ENCODE measurements around the gene TLL1.

TLL1 gene

GRCh38 chr4:165877286-165877685, 4.2 kb downstream of the TLL1 start:
- FAIRE-seq (no peak), DNase-seq (ENCODE audit: extremely low spot score, insufficient read length, low read depth) (no peak)

GRCh38 chr4:165879641-165880040, 6.6 kb downstream of the TLL1 start:
- DNase-seq (ENCODE audit: extremely low spot score, insufficient read length, low read depth), result no peak

DNA sequence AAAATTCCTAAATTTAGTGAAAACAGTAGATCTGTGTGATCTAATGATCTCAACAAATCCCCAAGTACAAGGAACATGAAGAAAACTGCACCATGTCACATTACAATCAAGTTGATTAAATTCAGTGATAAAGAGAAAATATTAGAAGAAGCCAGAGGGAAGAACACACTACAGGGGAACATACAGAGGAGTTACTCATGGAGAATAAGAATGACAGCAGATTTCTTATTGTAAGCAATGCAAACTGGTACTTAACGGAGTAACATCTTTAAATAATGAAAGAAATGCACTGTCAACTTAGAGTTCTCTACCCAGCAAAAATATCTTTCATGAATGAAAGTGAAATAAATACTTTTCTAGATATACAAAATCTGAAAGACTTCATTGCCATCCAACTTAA, 21.1 kb downstream of the TLL1 start:
- no peak for FAIRE-seq

More at GRCh38 chr4:165879641-165880040, 6.6 kb downstream of the TLL1 start:
- no peak for FAIRE-seq

GRCh38 chr4:165905405-165906027, 32.5 kb downstream of the TLL1 start:
- FAIRE-seq (no peak), DNase-seq (ENCODE audit: extremely low spot score, insufficient read length, low read depth) (no peak)

More for the DNA sequence above, 21.1 kb downstream of the TLL1 start:
- DNase-seq (ENCODE audit: extremely low spot score, insufficient read length, low read depth), result no peak

GRCh38 chr4:165906272-165906671, 33.2 kb downstream of the TLL1 start:
- FAIRE-seq (no peak), DNase-seq (ENCODE audit: extremely low spot score, insufficient read length, low read depth) (no peak)

GRCh38 chr4:165909947-165910346, 36.9 kb downstream of the TLL1 start:
- no peak for DNase-seq (ENCODE audit: extremely low spot score, insufficient read length, low read depth)
- no peak for FAIRE-seq

DNA sequence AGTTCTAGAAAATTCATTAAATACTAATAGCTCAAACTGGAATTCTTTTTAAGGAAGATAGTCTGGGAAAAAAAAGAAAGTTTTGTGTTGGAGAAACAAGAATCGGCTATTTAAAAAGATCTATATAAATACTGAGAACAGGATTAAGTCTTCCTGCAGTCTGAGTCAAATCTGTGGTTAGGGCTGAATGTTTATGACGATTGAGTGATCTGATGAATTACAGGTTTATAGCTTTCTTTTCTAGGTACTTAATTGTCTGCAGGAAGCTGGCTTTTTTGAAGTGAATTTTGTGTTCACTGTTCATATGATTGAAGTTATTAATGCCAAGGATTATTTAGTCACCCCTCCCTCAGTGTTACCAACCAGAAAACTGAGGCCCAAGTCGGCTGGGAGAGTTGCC, 42.2 kb downstream of the TLL1 start:
- FAIRE-seq, result no peak

DNA sequence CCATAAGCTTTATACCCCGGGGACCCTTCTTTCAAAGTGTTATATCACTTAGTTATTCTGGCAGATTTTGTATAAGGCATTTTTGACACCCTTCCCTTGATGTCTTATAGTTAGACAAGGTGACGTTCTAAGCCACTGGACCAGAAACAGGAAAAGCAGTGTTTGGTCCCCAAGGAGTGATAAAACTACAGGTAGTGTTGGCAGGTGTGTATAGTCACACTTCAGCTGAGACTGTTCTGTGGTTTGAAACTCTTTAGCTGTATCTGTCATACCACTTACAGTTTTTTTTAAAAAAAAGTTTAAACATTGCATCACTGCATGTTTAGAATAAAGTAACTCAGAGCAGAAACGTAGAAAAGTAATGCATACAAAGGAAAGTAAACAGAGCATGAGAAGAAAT, 48.5 kb downstream of the TLL1 start:
- no peak for FAIRE-seq
- no peak for DNase-seq (ENCODE audit: extremely low spot score, insufficient read length, low read depth)

More for the DNA sequence above, 42.2 kb downstream of the TLL1 start:
- no peak for DNase-seq (ENCODE audit: extremely low spot score, insufficient read length, low read depth)

DNA sequence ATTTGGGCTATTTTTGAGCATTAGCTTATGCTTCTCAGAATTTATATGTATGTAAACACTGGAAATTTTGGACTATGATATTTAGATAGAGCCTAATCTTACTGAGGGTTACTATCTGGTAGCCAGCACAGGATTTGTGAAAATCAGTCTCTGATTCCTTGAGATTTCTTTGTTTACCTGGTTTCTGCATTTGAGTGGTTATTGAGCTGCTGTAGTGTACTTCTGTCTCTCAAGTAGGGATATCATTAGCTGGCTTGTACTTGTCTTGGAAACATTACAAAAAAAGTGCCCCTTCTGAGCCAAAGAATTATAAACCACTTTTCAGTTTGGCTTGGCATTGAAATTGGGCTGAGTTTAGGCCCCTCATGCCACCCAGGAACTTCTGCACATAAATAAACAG, 49.7 kb downstream of the TLL1 start:
- no peak for FAIRE-seq

DNA sequence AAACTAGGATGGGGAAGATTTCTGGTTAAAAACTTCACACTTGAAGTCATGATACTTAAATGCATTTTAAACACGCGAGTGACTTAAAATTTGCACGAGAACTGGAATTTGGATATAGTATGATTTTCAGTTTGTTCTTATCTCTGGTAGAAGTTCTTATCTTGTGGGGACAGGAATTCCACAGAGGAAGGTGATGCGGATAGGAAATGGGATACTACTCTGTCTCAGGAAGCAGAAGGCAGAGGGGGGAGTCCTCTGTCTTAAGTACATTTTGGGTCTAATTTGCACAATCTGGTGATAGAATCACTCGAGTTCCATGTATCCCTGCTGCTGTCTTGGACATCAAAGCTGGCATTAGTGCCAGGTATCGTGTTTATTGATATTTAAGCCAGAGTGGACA, 53.3 kb downstream of the TLL1 start:
- no peak for DNase-seq (ENCODE audit: extremely low spot score, insufficient read length, low read depth)
- no peak for FAIRE-seq

More for the DNA sequence above, 49.7 kb downstream of the TLL1 start:
- DNase-seq (ENCODE audit: extremely low spot score, insufficient read length, low read depth), result no peak

- FAIRE-seq, result no peak
- DNase-seq (ENCODE audit: extremely low spot score, insufficient read length, low read depth), result no peak
Measured at GRCh38 chr4:165927366-165927765, 54.3 kb downstream of the TLL1 start.

DNA sequence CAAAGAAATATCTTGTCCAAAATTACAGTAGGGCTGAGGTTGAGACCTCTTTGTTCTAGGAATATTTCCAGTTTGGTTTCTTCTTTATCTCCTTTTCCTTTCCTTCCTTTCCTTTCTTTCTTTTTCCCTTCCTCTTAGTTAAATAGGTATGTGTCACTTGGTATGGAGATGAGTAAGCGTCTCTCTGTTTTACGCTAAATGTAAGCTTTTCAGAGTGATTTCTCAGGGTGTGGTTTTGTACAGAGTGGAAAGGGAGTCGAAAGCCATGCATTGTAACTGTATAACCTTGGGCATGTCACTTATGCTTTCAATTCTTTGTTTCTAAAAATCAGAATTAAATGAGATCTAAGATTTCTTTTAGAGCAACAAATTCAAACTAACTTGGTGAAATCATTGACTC, 54.8 kb downstream of the TLL1 start:
- FAIRE-seq (no peak), DNase-seq (ENCODE audit: extremely low spot score, insufficient read length, low read depth) (no peak)

DNA sequence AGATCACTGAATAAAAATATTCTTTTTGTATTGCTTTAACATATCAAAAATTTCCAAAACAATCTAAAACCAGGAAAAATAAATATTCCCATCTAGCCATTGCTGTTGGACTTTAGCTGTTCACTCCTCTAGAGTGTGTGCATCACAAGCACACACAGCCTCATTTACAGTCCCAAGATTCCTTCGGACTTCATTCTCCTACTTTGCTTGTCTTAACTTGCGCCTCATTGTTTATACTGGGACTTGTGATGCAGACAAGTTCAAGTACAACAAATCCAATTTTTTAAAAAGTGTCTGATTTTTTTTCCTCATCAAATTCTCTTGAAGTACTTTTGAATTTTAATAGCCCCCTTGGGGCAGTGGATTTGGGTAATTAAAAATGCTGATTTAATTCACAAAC, 55.6 kb downstream of the TLL1 start:
- DNase-seq (ENCODE audit: extremely low spot score, insufficient read length, low read depth) (no peak), FAIRE-seq (no peak)

DNA sequence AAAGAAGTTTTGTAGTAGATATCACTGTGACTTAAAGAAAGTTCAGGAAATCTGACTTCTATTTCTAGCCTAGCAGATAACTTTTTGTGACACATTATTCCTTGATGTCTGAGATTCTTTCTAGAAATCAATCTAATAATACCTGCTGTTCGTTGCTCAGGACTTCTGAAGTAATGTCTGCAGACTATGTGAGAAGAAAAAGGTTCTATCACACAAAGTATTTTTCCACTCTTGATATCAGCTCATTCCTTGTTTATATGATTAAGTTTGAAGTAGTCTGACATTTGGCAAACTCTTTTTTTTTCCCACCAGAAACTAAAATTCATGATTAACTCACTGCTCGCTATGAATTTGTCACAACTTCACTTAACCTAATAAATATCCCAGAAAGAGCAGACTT, 56.6 kb downstream of the TLL1 start:
- FAIRE-seq, result no peak
- DNase-seq (ENCODE audit: extremely low spot score, insufficient read length, low read depth), result no peak

GRCh38 chr4:165931741-165932140, 58.7 kb downstream of the TLL1 start:
- FAIRE-seq (no peak), DNase-seq (ENCODE audit: extremely low spot score, insufficient read length, low read depth) (no peak)

- DNase-seq (ENCODE audit: extremely low spot score, insufficient read length, low read depth) (no peak), FAIRE-seq (no peak)
Measured at GRCh38 chr4:165944900-165945299, 71.9 kb downstream of the TLL1 start.

DNA sequence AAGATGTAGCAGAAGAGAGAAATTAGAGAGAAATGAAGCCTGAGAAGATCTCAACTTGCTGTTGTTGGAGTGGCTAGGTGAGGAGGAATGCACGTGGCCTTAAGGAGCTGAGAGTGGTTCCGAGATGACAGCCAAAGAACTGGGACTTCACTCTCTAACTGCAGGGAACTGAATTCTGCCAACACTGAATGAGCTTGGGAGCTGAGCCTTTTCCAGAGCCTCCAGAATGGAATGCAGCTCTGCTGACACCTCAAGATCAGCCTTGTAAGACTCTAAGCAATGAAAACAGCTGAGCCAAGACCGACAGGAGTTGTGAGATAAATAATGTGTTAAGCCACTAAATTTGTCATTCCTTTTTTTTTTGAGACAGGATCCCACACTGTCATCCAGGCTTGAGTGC, 73.0 kb downstream of the TLL1 start:
- FAIRE-seq (no peak), DNase-seq (ENCODE audit: extremely low spot score, insufficient read length, low read depth) (no peak)

DNA sequence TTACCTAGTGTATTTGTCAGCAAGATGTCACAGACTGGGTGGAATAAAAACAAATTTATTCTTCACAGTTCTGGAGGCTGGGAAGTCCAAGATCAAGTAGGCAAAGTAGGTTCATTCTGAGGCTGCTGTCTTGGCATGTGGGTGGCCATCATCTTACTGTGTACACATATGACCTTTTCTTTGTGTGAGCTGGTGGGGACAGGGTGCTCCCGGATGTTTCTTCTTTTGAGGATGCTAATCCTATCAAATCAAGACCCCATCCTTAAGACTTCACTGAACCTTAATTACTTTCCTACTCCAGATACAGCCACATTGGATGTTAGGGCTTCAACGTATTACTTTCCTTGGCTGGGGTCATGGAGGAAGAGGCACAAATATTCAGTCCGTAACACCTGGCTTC, 74.0 kb downstream of the TLL1 start:
- no peak for FAIRE-seq
- no peak for DNase-seq (ENCODE audit: extremely low spot score, insufficient read length, low read depth)

DNA sequence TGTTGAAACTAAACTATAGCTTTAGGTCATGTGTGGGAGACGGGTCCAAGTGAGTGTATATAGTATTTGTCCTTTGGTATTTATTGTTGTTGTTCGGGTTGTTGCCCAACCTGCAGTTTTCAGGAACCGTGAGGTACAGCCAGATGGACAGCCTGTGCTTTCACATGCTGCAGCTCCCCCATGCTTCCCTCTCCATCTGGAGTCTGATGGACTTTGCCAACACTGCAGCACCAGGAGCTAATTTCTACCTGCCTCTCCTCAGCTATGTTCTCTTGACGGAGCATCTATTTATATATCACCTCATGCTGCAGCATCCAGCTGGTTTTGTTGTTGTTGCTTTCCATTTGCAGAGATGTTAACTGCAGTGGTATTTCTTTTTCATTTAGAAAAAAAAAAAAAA, 80.1 kb downstream of the TLL1 start:
- no peak for FAIRE-seq
- no peak for DNase-seq (ENCODE audit: extremely low spot score, insufficient read length, low read depth)

GRCh38 chr4:165963621-165964020, 90.6 kb downstream of the TLL1 start:
- DNase-seq (ENCODE audit: extremely low spot score, insufficient read length, low read depth) (no peak), FAIRE-seq (no peak)

GRCh38 chr4:165964591-165964990, 91.6 kb downstream of the TLL1 start:
- no peak for DNase-seq (ENCODE audit: extremely low spot score, insufficient read length, low read depth)
- FAIRE-seq, result no peak

DNA sequence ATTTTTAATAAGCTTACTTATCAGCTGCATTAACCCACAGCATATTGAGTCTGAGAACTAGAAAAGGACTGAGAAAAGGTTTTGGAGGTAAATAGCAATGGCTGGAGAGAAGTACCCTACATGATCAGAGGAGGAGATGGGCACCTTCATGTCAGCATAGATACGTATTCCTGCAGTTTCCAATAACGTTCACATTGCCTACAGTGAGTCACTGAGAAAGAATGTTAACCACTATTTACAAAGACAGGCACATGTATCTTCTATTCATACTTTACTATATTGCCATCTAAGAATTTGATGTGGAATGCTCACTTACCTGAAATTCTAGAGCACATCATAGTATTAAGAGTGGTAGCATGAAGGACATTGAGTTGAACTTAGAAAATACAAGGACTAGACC, 92.5 kb downstream of the TLL1 start:
- FAIRE-seq (no peak), DNase-seq (ENCODE audit: extremely low spot score, insufficient read length, low read depth) (no peak)

DNA sequence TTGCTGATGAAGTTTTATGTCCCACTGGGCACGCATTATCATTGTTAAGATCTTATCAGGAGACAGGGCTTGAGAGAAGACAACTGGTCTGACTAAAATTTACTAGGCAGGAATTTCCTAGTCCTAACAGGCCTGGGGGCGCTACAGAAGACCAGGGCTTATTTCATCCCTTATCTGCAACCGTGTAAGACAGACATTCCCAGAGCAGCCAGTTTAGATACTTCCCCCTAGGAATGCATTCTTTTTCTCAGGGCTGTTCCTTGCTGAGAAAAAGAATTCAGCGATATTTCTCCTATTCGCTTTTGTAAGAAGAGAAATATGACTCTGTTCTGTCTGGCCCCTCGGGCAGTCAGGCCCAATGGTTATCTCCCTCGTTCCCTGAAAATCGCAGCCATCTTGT, 93.8 kb downstream of the TLL1 start:
- DNase-seq (ENCODE audit: extremely low spot score, insufficient read length, low read depth), result no peak
- no peak for FAIRE-seq
